PC-9 (cell line): ENCODE results near the gene CABYR. TPM values are rescaled to one million over a fixed set of nuclear protein-coding genes. Genes with fewer than 3 reads are reported as not detected.
A peak's percentile ranks its signal among the peaks of the same experiment; 100 is the strongest.

ENCODE experiments used
- BruUV-seq: library from RNA; stranded (reverse); fragments of 400-500 nt; replicated peaks from 2 replicates; lab custom pipeline; 2021; lab: Mats Ljungman, UMichigan
- CTCF ChIA-PET: fragments of 300-600 bp; sonication (Branson Sonifier 250); formaldehyde crosslinking; loops from one replicate; lab custom pipeline; 2022; ENCODE audit warnings: antibody characterized with exemption; lab: Charles Lee
- POLR2A ChIA-PET: fragments of 300-600 bp; sonication (Branson Sonifier 250); formaldehyde crosslinking; loops from one replicate; lab custom pipeline; 2022; ENCODE audit warnings: antibody characterized with exemption; ENCODE audit not compliant: unreplicated experiment; lab: Charles Lee
- DNase-seq, 2 experiments: peaks; one replicate each; pipeline versions ENCODE4 v3.0.0 to v3.0.0-alpha.2; 2015 to 2022; ENCODE audit warnings: mixed read lengths in 1 of 2
- H2AFZ ChIP-seq: fragments of 200-600 bp; sonication (generic); 2 replicates; pipeline ENCODE4 v1.8.1; 2017; ENCODE audit warnings: antibody characterized with exemption
- H3F3A ChIP-seq: fragments of 200-600 bp; sonication (generic); 2 replicates; pipeline ENCODE4 v1.8.1; 2017; ENCODE audit warnings: antibody characterized with exemption, mild to moderate bottlenecking, low read depth; ENCODE audit not compliant: insufficient read depth
- H3K27ac ChIP-seq: fragments of 200-600 bp; sonication (generic); 2 replicates; pipeline ENCODE4 v1.6.1; 2016; ENCODE audit warnings: mixed run types
- H3K27me3 ChIP-seq: fragments of 200-600 bp; sonication (generic); 2 replicates; pipeline ENCODE4 v1.6.1; 2016; ENCODE audit warnings: low read depth, mixed run types; ENCODE audit not compliant: insufficient read depth
- H3K36me3 ChIP-seq: fragments of 200-600 bp; sonication (generic); 2 replicates; pipeline ENCODE4 v1.6.1; 2016; ENCODE audit warnings: low read depth, mixed run types
- H3K4me1 ChIP-seq: fragments of 200-600 bp; sonication (generic); replicated peaks from 2 replicates; pipeline ENCODE4 v1.6.1; 2016; ENCODE audit warnings: mixed run types; ENCODE audit not compliant: insufficient read depth
- H3K4me2 ChIP-seq: fragments of 200-600 bp; sonication (generic); 2 replicates; pipeline ENCODE4 v1.6.1; 2017; ENCODE audit warnings: mixed run types
- H3K4me3 ChIP-seq: fragments of 200-600 bp; sonication (generic); 2 replicates; pipeline ENCODE4 v1.6.1; 2016; ENCODE audit warnings: mixed run types
- H3K79me2 ChIP-seq: fragments of 200-600 bp; sonication (generic); 2 replicates; pipeline ENCODE4 v1.6.1; 2017; ENCODE audit warnings: low read depth, mixed run types
- H3K9me2 ChIP-seq: fragments of 200-600 bp; sonication (generic); 2 replicates; pipeline ENCODE4 v1.8.1; 2017; ENCODE audit warnings: mild to moderate bottlenecking; ENCODE audit not compliant: insufficient read depth
- H3K9me3 ChIP-seq: fragments of 200-600 bp; sonication (generic); 2 replicates; pipeline ENCODE4 v1.8.1; 2016; ENCODE audit warnings: low read depth; ENCODE audit not compliant: insufficient read depth
- H4K20me1 ChIP-seq: fragments of 200-600 bp; sonication (generic); 2 replicates; pipeline ENCODE4 v1.8.1; 2017; ENCODE audit not compliant: insufficient read depth
- EZH2 ChIP-seq: fragments of 200-600 bp; sonication (generic); IDR thresholded peaks from 2 replicates; pipeline ENCODE4 v1.8.0; 2017; ENCODE audit warnings: antibody characterized with exemption, low read depth
- intact Hi-C: fragments of 100-400 bp; cut with micrococcal nuclease; formaldehyde crosslinking; loops from one replicate; pipeline ENCODE4 v1.10.0; 2022; ENCODE audit not compliant: unreplicated experiment
- total RNA-seq: library from RNA; stranded (reverse); gene quantifications from 2 replicates; pipeline ENCODE4 v1.2.3, GENCODE V29; 2021
- TF ChIP-seq, protein P1 (sequence below): fragments of 200-600 bp; sonication (generic); conservative IDR thresholded peaks from 2 replicates; pipeline ENCODE4 v1.6.1; 2017; ENCODE audit warnings: mixed run types, antibody characterized with exemption, mild to moderate bottlenecking, moderate library complexity

CABYR gene
- total RNA-seq, 1 experiment from 2014 or later = 32.4 TPM

DNA sequence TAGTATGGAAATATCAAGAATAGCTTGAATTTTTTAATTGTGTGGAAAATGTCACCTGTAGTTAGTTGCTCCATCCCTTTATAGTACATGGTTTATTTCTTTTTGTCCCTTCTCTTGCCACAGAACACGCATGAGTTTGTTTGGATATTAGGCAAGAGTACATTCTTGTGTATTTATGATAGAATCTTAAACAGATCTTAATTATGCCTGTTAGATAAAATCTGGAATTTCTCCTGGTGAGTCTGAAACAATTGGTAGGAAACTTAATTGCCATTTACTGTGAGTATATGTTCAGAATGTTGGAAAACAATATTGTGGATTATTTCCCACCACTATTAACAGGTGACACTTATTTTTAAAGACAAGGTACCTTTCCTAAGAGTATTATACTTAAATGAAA, 30.2 kb upstream of the CABYR start:
- no peak overlapping the region for H3K4me2 ChIP-seq
- TF ChIP-seq EZH2 = no peak
- TF ChIP-seq, protein P1, sequence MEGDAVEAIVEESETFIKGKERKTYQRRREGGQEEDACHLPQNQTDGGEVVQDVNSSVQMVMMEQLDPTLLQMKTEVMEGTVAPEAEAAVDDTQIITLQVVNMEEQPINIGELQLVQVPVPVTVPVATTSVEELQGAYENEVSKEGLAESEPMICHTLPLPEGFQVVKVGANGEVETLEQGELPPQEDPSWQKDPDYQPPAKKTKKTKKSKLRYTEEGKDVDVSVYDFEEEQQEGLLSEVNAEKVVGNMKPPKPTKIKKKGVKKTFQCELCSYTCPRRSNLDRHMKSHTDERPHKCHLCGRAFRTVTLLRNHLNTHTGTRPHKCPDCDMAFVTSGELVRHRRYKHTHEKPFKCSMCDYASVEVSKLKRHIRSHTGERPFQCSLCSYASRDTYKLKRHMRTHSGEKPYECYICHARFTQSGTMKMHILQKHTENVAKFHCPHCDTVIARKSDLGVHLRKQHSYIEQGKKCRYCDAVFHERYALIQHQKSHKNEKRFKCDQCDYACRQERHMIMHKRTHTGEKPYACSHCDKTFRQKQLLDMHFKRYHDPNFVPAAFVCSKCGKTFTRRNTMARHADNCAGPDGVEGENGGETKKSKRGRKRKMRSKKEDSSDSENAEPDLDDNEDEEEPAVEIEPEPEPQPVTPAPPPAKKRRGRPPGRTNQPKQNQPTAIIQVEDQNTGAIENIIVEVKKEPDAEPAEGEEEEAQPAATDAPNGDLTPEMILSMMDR = no peak
- no peaks in the 10 kb centered on the region for H3K9me3 ChIP-seq
- H3K36me3 ChIP-seq = no peaks in the 10 kb centered on the region
- DNase-seq = peak in 1 of 2 experiments; percentile 35
- no peaks in the 10 kb centered on the region for H3K79me2 ChIP-seq
- intact Hi-C loops = no loop called here
- no peaks in the 10 kb centered on the region for H3K9me2 ChIP-seq
- BruUV-seq = no TSS peak
- H3K27ac ChIP-seq = no peak overlapping the region
- ChIA-PET POLR2A (no interaction called here), CTCF (no interaction called here)
- H3K4me3 ChIP-seq = no peak overlapping the region
- H3F3A ChIP-seq = no peaks in the 10 kb centered on the region
- H2AFZ ChIP-seq = no peak overlapping the region
- peaks cover 15% of the 10 kb centered on the region for H3K4me1 ChIP-seq
- H3K27me3 ChIP-seq = no peaks in the 10 kb centered on the region
- H4K20me1 ChIP-seq = no peaks in the 10 kb centered on the region

DNA sequence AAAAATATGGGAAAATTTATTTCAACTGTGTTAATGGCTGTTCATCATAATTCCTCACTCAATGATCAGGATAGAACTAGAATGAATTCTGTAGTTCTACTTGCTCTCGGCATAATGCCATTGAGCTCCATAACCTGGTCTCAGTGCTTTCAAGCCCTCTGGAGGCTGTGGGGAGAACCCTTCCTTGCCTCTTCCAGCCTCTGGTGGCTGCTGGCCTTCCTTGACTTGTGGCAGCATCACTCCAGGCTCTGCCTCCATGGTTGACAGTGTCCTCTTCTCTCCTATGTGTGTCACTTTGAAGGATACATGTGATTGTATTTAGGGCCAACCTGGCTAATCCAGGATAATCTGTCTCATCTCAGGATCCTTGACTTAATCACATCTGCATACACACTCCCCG, 26.9 kb upstream of the CABYR start:
- ChIA-PET POLR2A (no interaction called here), CTCF (no interaction called here)
- Histone ChIP-seq H3K79me2 (no peaks in the 10 kb centered on the region), H3F3A (no peaks in the 10 kb centered on the region), H3K27me3 (no peaks in the 10 kb centered on the region), H3K4me3 (no peak overlapping the region), H3K9me2 (no peaks in the 10 kb centered on the region), H2AFZ (no peak overlapping the region), H3K4me1 (peaks cover 22% of the 10 kb centered on the region), H3K9me3 (no peaks in the 10 kb centered on the region), H4K20me1 (no peaks in the 10 kb centered on the region), H3K4me2 (no peak overlapping the region), H3K27ac (no peak overlapping the region), H3K36me3 (no peaks in the 10 kb centered on the region)
- DNase-seq = no peak
- TF ChIP-seq EZH2 = no peak
- TF ChIP-seq, protein P1 = no peak
- no TSS peak for BruUV-seq
- intact Hi-C loops = loop anchor here (10.0 kb wide), 1 partner anchor 87 kb away; no protein-coding TSS in a partner anchor

DNA sequence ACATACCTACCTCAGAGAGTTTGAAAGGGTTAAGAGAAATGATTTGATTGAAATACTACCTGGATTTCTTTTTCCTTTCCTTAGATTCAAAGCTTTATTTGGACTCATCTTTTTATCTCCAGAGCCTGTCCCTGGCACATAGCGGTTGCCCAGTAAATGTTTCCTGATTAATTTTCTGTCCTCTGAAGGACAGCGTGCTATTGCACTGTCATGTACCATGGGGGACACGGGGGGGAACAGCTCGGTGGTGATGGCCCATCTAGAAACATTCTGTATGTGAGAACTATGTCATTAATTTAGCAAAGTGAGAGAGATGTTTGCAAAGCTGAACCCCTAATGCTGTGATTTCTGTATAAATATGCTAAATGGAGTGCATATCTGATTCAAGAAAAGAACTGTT, 26.4 kb upstream of the CABYR start:
- Histone ChIP-seq H2AFZ (no peak overlapping the region), H3K9me2 (no peaks in the 10 kb centered on the region), H3K79me2 (no peaks in the 10 kb centered on the region), H4K20me1 (no peaks in the 10 kb centered on the region), H3K9me3 (no peaks in the 10 kb centered on the region), H3K4me3 (no peak overlapping the region), H3K4me1 (peaks cover 22% of the 10 kb centered on the region), H3F3A (no peaks in the 10 kb centered on the region), H3K27me3 (no peaks in the 10 kb centered on the region), H3K36me3 (no peaks in the 10 kb centered on the region), H3K27ac (peak overlapping the region; percentile 28; the same call in 1 of the 2 replicates), H3K4me2 (peak overlapping the region; percentile 76)
- POLR2A ChIA-PET = no interaction called here
- no TSS peak for BruUV-seq
- DNase-seq = no peak
- CTCF ChIA-PET = no interaction called here
- intact Hi-C loops = loop anchor here (10.0 kb wide), 1 partner anchor 88 kb away; no protein-coding TSS in a partner anchor
- TF ChIP-seq, protein P1 = no peak
- TF ChIP-seq EZH2 = no peak
